ENCODE results near the gene AURKB. TPM values are rescaled to one million over a fixed set of nuclear protein-coding genes. Genes with fewer than 3 reads are reported as not detected.

Gene AURKB
- total and polyA plus RNA-seq, 2 of the 13 experiments (the other 11 are each of a cell fraction or from before 2014, with no cell fraction given), result 29.5 to 75.3 TPM

DNA sequence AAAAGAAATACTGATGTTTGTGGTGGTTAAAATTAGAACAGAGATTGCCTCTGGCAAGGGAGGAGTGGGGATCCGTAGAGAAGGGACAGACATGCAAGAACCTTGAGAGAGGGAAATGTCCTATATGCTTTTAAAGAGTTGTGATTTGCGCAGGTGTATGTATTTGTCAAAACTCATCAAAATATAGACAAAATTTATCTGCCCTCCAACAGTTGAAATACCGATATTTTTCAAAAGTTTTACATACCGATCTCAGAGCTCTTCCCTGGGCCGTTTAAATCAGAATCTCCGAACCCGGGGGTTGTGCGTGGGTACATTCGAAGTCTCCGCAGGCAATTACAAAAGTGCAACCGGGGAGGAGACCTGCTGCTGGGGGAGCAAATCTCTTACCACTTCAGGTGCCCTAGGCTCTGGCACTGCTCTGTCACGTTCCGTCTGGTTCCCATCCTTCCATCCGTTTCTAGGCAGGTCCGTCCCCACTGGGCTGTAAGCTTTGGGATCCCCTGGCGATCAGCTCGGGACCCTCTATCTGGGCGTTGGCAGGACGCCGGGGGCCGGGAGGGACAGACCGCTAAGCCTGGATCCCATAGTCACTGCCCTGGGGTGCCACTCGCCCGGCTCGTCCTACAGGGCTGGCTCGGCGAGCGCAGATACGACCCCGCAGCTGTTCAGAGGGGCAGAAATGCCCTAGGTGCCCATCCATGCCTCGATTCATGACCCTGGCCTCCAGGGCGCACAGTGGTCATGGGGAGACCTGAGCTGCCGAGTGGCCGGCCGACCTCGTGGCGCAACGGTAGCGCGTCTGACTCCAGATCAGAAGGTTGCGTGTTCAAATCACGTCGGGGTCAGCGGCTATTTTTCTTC, 24.6 kb downstream of the AURKB start (continued):
- TF ChIP-seq, protein P1, sequence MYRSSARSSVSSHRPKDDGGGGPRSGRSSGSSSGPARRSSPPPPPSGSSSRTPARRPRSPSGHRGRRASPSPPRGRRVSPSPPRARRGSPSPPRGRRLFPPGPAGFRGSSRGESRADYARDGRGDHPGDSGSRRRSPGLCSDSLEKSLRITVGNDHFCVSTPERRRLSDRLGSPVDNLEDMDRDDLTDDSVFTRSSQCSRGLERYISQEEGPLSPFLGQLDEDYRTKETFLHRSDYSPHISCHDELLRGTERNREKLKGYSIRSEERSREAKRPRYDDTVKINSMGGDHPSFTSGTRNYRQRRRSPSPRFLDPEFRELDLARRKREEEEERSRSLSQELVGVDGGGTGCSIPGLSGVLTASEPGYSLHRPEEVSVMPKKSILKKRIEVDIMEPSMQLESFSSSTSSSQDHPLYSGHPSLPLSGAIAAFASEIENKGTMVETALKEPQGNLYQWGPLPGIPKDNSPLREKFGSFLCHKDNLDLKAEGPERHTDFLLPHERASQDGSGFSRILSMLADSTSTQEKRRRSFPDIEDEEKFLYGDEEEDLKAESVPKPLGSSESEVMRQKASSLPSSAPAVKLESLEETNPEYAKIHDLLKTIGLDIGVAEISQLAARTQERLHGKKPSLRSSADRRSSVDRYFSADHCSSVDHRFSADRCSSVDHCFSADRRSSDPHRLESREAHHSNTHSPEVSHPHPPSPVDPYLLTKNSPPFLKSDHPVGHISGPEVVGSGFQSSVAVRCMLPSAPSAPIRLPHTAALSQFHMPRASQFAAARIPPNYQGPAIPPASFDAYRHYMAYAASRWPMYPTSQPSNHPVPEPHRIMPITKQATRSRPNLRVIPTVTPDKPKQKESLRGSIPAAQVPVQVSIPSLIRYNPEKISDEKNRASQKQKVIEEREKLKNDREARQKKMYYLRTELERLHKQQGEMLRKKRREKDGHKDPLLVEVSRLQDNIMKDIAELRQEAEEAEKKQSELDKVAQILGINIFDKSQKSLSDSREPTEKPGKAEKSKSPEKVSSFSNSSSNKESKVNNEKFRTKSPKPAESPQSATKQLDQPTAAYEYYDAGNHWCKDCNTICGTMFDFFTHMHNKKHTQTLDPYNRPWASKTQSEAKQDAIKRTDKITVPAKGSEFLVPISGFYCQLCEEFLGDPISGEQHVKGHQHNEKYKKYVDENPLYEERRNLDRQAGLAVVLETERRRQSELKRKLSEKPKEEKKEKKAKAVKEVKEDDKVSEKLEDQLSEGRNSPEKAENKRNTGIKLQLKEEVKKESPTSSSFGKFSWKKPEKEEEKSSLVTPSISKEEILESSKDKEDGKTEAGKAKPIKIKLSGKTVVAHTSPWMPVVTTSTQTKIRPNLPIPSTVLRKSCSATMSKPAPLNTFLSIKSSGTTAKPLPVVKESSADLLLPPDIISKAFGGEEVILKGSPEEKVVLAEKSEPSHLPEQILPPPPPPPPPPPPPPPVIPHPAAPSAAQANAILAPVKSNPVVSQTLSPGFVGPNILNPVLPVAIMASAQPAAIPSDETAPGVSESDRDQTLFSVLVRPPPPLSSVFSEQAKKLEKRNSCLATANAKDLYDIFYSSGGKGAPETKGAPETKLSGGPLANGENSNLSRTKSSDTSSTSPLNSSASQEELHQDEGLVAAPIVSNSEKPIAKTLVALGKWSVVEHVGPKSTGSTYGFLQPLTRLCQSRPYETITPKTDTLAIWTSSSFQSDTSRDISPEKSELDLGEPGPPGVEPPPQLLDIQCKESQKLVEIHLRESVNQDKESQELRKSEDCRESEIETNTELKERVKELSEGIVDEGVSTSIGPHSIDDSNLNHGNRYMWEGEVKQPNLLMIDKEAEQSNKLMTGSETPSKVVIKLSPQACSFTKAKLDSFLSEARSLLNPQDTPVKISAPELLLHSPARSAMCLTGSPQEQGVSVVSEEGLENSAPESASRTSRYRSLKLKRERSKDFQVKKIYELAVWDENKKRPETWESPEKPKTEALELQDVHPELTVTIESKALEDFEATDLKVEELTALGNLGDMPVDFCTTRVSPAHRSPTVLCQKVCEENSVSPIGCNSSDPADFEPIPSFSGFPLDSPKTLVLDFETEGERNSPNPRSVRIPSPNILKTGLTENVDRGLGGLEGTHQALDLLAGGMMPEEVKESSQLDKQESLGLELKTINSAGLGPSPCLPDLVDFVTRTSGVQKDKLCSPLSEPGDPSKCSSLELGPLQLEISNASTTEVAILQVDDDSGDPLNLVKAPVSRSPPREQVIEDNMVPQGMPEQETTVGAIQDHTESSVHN (CRISPR knock-in tag; IDR thresholded peaks at IDR 0.05), result no peak; the same call in 1 of the 2 replicates
- TF ChIP-seq SMC3 (IDR thresholded peaks at IDR 0.05; ENCODE audit: low read length), result no peak
- TF ChIP-seq, protein P2, sequence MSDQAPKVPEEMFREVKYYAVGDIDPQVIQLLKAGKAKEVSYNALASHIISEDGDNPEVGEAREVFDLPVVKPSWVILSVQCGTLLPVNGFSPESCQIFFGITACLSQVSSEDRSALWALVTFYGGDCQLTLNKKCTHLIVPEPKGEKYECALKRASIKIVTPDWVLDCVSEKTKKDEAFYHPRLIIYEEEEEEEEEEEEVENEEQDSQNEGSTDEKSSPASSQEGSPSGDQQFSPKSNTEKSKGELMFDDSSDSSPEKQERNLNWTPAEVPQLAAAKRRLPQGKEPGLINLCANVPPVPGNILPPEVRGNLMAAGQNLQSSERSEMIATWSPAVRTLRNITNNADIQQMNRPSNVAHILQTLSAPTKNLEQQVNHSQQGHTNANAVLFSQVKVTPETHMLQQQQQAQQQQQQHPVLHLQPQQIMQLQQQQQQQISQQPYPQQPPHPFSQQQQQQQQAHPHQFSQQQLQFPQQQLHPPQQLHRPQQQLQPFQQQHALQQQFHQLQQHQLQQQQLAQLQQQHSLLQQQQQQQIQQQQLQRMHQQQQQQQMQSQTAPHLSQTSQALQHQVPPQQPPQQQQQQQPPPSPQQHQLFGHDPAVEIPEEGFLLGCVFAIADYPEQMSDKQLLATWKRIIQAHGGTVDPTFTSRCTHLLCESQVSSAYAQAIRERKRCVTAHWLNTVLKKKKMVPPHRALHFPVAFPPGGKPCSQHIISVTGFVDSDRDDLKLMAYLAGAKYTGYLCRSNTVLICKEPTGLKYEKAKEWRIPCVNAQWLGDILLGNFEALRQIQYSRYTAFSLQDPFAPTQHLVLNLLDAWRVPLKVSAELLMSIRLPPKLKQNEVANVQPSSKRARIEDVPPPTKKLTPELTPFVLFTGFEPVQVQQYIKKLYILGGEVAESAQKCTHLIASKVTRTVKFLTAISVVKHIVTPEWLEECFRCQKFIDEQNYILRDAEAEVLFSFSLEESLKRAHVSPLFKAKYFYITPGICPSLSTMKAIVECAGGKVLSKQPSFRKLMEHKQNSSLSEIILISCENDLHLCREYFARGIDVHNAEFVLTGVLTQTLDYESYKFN (CRISPR knock-in tag; conservative IDR thresholded peaks at IDR 0.05), result no peak; the same call in 1 of the 2 replicates
- TF ChIP-seq SOX13 (IDR thresholded peaks at IDR 0.05), result no peak
- TF ChIP-seq SOX13 (CRISPR knock-in tag; conservative IDR thresholded peaks at IDR 0.05 in 1 of 2, IDR thresholded peaks at IDR 0.05 in 1 of 2), result 0 out of 4 replicates have a peak, but pooled peaks of 1 of the 2 experiments have one; percentile 33
- no peak for TF ChIP-seq HNF1A (IDR thresholded peaks at IDR 0.05; ENCODE audit: low read depth)
- peak; percentile 48; the same call in 1 of the 2 replicates for TF ChIP-seq HNF1A (CRISPR knock-in tag; IDR thresholded peaks at IDR 0.05; ENCODE audit: borderline replicate concordance)
- TF ChIP-seq FOSL2 (CRISPR knock-in tag; IDR thresholded peaks at IDR 0.05), result peak; percentile 58
- TF ChIP-seq, protein P3, sequence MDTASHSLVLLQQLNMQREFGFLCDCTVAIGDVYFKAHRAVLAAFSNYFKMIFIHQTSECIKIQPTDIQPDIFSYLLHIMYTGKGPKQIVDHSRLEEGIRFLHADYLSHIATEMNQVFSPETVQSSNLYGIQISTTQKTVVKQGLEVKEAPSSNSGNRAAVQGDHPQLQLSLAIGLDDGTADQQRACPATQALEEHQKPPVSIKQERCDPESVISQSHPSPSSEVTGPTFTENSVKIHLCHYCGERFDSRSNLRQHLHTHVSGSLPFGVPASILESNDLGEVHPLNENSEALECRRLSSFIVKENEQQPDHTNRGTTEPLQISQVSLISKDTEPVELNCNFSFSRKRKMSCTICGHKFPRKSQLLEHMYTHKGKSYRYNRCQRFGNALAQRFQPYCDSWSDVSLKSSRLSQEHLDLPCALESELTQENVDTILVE (CRISPR knock-in tag; IDR thresholded peaks at IDR 0.05), result no peak; the same call in 1 of the 2 replicates

Data from HepG2 (cell line).